GM21515 (cell line): ENCODE results near the gene TP53TG5.

Experiments used
- ATAC-seq: cut with Tn5 transposase; IDR thresholded peaks from one replicate; pipeline ENCODE4 v1.9.1; 2021; ENCODE audit not compliant: unreplicated experiment

Gene TP53TG5

DNA sequence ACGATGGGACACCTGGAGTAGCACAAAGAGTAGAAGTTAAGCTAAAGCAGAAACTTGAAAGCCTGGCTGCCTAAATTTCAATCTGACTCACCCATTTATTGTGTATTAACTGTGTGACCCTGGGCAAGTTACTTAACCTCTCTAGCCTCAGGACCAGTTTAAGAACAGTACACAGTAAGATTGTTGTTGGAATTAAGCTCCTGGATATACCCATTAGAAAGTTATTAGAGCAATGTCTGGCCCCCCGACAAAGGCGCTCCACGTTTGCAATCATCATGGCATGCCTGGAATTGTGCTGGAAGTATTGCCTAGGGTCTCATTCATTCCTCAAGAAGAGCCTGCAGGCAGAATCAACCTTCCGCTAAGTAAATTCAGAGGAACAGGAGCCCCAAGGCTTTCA lies 31.3 kb downstream of the TP53TG5 start:
- ATAC-seq: no peak

DNA sequence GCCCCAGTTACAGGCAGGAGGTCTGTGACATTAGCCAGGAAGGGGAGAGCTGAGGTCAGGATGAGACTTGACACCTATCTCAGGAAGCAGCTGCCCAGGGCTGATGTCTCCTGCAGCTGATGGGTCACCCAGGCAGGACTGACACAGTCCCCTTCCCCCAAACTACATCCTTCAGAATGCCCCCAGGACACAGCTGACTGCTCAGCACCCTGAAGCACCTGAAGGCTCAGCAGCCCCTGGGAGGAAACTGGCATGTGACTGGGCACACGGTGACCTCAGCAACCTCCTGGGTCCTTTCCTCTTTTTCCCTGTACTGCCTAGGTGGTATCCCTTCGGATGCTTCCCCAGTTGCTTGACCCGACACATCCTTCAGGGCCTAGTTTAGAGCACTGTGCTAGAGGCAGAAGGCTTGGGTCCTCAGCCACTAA lies 31.8 kb downstream of the TP53TG5 start:
- no peak for ATAC-seq

DNA sequence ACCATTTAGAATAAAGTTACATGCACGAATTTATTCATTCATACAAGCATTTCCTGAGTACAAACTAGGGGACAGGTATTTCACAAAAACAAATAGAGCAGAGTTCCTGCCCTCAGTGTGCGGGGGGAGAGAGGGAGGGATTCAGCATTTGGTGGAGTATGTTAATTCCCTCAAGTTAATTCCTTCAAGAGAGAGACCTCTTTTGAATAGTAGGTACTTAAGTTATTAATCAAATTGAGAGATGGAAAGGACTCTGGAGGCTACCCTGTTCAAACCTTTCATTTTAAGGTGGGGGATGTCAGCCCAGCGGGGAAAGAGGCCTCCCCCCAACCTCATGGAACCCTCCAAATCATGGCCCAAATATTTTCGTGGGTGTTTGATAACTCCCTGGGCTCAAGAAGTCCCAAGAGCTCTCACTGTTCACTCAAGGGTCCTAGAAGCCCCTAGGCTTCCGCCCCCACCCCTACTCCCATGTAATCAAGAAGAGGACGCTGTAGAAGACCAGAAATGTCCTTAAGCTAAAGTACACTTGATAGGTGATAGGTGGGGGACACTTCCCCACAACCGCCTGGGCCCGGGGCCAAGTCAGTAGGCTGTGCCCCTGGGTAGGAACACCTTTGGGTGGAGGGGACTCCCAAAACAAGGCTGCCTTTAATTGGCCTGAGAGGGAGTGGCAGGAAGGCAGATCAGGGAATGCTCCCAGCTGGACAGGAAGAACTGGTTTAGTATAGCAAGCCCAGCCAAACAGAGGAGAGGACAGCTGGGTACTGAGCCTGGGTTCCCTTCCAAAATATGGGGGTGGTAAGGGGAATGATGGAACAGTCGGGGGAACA lies 32.8 kb downstream of the TP53TG5 start:
- no peak for ATAC-seq

DNA sequence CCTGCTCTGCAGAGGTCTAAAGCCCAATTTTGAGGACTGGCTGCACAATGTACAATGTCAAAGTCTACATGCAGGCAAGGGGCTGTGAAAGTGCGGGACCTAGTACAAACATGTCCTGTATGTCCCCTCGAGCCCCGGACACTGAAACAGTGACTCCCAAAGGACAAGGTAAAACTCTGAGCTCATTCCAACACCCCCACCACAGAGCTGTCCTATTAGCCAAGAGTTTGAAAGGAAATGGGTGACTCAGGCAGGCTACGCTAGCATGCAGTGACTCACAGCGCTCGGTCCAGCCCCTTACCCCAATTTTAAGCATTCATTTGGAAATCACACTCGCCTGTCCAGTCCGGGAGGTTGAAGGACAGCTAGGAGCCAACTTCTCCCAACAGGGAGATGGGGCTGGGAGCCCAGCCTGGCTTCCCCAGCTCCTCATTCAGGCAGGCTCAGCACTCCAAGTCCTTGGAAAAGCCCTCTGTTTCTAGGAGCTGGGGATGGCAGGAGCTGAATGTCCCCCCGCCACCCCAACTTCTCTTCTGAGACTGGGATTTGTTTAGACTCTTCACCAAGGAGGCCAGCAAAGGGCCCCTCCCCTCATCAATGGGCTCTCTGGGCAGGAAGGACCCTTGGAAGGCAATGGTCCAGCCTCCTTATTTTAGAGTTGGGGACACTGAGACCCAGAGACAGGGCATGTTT lies 33.8 kb downstream of the TP53TG5 start:
- no peak for ATAC-seq

DNA sequence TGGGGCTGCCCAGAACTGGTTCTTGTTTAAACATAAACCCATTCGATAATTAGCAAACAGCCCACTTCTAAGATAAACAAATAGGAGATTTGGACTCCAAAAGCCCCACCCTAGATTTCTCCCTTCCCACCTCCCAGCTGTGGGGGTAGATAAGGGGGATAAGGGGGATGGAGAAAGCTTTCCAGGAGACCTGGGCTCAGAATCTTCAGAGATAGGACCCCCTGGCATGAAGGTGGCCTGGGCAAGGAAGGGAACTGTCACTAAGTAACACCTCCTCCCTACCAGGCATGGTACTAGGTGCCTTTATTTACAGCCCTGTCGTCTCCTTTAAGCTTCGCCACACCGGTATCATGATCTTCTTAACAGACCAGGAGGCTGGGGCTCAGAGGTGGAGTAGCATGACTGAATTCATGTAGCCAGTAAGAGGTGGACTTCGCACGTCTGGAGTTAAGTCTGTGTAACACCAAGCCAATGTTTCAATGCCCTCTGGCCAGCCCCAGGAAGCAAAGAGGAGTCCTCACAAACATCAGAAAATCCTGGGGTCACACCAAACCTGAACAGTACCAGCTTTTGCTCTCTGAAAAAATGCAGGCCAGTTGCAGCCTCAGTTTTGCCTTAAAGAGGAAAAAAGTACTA lies 34.5 kb downstream of the TP53TG5 start:
- ATAC-seq: no peak

DNA sequence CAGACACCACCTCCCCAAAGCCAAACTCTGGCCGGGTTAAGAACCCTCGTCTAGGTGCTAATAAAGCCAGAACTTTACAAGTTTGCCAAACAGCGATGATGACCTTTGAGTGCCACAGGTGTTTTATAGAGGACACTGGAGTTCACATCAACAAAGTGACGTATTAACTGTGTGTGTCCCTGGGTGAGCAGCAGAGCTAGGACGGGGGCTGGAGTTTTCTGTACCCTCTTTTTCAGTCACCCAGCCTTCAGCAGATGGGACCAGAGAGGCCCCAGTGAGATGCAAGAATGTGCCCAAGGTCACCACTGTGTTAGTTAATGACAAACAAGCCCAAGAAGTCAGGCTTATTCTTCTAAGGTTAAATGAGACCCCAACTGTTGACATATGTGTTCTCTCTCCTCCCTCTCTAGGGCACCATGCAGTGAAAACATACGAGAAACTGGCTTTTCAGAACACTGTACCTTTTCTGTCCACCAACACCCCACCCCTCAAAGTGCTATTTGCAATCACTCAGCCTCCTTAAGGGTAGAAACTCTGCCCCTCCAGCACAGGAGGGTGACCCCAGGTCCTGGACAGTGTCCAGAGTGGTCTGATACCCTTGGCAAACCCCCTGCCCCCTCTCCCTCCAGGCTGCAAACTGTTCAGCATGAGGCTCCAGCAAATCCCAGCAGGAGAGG lies 35.1 kb downstream of the TP53TG5 start:
- ATAC-seq: no peak

DNA sequence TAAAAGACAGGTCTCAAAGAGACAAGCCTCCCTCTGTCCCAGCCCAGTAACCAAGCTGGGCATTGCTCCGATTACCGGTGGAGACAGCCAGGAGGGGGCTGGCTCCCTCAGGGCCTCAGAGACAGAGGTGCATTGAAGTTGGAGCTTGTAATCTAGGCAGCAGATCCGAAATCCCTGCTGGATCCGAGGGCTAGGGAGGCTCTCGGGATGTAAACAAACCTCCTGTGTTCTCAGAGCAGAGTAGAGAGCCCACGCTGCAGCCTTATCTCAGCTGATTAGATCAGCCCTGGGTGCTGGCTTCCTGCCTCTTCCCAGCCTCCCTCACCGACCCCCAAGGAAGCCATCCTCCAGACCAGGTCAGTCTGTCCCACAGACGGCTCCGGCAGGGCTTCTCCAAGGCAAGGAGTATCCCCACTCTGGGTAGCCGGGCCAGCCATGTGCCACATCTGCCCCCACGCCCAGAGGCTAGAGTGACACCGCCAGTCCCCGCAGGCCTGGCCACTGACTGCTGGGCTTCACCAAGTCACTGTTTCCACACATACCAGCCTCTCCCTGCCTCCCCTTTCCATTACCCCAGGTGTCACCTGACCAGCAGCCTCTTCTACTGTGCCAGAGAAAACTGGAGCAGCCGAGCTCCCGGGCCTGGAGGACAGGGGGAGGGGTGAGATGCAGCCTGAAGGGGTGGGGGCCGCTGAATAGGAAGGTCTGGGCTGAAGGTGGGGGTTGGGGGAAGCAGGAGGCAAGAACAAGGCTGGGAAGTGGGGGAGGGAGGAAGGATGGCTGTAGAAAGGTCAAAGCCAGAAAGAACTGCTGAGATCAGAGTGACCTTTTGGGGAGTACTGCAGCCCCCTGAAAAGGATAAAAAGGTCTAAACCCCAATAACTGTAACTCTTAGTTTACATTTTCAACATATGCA lies 35.9 kb downstream of the TP53TG5 start:
- ATAC-seq: no peak

DNA sequence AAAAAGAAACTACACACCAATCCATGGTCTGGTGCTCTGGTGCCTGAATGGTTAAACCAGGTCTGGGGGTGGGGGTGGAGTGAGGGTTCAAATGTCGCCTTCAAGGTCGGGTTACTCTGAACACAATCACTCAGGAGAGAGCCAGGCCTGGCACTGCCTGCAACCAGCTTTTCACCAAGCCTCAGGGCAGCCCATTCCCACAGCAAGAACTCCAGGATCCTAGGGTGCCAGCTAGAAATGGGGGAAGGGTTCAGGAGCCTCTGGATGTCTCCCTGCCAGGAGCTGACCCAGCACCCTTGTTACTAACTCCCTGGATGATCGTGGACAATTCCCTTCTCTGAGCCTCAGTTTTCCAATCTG lies 36.6 kb downstream of the TP53TG5 start:
- no peak for ATAC-seq

DNA sequence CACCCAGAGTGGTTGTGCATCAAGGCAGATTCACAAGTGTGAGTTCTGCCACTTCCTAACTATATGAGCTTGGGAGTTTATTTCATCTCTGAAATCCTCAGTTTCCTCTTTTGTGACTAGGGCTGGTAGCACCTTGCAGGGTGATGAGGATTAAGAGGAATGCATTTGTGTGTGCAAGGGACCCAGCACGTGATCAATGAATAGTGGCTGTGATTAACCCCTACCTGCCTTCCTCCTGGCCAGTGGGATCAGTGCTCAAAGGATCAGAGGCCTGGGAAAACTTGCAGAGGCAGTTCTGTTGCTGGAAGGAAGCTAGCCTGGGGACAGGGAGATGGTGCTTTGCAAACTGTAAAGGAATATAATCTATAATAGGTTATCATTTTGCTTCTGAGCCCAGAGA lies 37.2 kb downstream of the TP53TG5 start:
- ATAC-seq: no peak

DNA sequence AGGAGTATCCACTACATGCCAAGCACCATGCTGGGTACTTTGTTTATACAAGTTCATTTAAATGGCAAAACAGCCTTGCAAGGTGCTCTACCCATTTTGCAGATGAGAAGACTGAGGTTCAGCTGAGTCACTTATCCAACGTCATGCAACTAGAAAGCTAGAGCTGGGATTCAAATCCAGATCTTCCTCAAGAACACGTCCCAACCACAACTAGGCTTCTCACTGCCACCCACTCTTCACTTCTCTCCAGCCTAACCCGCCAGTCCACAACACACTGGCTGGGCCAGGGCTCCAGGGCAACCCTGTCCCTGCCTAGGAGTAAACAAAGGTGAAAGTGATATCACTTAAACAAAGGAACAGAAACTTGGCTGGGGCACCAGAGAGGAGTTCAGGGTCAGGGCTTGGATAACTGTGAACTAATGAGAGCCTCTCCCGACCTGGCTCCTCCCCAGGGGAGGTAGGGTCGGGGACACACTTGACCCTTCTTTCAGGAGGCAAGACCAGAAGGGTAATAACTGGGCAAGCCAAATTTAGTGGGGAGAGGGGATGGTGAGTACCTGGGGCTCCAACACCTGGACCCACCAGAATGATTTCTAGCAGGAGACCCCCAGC lies 37.8 kb downstream of the TP53TG5 start:
- no peak for ATAC-seq

DNA sequence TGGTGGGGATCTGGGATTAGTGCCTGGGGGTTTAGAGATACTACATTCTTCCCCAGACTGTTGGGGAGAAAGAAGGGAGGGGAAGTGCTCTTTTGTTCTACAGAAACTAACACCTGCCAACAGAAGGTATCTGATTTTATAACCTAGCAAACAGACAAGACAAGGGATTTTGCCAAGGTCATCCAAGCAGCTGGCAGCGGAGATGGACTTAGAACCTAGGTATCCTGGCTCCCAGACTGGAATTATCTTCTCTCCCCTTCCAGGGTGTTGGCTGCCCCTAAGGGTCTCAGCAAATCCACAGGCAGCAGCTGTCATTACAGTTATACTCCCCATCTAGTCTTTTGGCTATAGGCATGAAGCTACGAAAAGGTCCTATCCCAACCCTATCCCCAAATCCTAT lies 38.3 kb downstream of the TP53TG5 start:
- no peak for ATAC-seq

DNA sequence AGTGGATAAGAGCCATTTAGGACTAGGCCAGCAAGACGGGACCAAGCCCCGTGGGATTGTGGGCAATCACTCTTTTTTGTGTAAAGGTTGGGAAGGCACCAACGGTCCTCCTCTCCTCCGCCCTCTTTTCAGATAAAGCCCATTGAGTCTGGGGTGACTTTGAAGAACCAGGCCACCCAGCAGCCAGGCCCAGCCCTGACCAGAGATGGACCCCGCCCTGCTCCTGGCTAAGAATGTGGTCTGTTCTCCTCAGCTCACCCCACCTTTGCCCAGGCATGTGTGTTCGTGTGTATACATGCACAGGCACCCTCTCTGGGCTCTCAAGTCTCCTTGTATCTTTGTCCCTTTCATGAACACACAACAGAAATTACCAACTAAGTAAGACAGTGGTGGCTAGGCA lies 39.0 kb downstream of the TP53TG5 start:
- no peak for ATAC-seq

DNA sequence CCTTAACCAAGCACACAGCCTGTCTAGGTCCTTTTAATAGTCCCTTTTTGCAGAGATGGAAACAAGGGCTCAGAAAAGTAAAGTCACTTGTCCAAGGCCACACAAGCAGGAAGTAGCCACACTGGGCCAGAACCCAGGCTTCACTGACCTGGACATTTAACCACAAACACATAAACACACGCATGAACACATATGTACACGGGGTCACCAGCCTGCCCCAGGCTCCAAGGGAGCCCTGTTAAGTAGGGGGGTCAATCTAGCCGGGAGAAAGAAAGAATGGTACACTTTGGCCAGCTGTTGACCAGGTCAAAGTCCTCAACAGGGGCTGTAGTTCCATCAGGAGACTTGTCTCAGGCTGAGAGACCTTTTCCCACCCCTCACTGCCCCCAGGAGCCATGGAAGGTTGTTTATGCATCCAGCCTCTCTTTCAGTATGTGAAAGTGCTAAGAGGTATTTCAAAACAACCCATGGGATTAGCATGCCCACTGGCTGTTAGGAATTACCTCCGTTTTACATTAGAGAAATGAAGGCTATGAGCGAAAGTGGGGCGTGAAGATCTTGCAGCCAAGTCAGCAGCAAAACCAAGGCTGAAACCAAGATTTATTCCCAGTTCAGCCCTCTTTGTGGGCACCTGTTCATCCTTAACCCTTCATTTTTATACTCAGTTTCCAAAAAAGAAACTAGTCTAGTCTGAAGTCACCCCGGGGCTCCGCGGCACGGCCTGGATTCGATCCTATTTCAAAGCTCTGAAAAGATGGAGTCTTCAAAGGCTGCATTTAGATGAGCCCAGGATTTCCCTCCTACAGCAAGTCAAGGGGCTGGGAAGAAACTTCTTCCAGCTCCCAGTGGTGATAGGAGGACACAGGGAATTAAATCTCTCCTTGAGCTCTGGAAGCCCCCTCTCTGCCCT lies 39.7 kb downstream of the TP53TG5 start:
- ATAC-seq: no peak

DNA sequence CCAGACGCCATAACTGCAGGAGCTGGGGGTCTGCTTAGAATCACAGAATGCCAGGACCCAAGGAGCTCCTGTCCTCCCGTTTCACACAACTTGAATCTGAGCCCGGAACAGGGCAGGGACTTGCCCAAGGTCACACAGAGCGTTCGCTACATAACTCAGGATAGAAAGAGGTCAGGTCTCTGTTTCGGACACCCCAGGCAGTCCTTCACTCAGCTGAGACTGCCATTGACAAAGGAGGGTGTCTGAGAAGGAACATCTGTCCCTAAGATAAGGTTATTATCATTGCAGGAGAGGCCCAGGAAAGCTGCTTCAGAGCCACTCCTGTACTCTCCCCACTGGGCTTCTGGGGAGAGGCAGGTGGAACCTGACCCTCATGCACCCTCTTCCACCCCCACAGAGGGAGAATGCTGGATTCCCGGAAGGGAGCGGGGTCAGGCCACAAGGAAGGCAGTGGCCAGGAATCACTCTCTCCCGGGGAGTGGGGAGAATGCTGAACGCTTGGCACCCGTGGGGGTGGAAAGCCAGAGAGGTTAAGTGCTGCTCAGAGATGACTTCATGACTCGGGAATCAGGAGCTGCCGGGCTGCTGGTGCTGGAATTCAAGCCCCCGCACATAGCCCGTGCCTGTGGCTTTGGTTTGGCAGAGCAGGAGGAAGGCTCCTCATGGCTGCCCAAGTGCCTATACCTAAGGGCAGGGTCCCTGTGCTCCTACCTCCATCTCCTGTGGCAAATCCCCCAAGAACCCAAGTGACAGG lies 40.6 kb downstream of the TP53TG5 start:
- no peak for ATAC-seq

DNA sequence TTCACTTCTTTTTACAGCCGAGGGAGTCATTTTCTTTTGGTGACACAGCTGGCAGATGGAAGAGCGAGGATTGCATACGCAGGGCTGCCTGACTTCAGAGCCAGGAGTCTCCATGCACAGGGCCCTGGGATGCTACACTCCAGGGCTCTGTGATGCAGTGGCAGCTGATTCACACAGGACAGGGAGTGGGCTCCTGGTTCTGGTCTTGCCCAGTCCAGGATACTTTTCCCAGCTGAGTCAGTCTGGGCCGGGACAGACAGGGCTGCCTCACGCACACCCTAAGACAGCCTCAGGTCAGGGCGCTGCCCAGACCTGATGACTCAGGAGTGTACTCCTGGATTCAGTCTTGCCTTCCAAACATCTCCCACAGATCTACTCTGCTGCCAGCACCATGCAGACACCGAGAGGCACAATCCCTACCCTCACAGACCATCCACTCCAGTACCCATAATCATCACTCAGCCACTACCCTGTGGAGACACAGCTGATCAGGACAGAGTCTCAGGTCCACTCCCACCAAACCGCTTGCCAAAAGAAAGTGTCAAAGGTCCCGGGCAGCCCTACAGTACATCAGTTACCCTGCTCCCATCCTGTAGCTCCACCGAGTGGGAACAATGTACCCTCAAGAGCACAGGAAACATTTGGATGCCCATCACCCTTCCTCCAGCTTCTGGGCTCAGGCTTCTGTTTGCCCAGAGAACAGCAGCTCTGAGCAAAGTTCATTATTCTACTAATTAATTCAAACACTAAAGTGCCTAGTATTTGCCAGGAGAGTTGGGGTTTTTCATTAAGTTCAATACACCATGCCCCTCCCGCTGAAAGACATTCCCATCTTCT lies 41.4 kb downstream of the TP53TG5 start:
- ATAC-seq: no peak

DNA sequence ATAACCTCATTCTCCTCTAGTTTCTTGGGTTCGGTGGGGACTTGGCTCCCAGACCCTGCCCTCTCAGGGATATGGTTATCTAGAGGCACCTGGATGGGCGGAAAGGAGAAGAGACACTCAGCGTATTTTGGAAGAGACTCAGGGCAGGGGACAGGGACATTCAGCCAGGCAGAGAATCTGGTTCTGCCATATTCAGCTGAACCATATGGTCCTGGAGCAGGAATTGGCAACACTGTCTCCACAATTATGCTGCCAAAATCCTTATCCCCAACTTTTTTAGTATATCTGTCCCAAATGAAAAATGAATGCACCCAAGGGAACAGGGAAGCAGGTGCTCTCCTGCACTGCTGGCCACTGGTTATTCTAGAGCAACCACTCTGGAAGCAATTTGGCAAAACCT lies 47.6 kb downstream of the TP53TG5 start:
- no peak for ATAC-seq

DNA sequence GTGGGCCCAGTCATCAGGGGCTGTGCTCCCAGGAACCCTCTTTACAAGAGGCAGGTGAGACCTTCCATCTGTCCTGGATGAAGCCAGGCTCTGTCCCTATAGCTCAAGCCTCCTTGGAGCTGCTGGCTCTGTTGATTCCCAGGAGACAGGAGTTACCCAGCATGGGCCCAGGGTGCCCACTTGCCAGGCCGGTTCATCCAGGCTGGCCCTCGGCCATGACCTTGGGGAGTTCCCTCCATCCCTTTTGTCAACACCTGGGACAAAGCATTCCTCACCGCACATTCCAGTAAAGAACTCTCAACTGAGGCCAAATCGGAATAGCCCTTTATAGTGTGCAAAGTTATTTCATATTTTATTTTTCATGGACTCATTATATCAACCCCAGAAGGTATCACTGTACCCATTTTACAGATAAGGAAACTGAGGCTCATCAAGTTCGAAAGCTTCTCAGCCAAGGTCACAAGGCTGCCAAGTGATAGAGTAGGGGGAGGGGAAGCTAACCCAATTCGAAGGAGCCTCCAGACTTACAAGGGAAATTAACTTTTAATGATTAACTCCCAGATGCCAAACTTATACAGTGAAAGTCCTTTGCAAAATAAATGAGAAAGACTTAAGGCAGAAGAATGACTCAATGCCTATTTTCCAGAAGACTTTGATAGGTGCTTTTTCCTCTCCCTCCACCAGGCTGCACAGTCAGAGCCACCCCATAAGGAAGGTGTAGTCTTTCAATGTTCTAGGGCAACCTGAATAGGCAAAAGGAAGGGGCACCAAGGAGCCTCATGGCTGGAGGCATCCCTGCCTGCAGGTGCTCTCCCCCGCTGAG lies 48.4 kb downstream of the TP53TG5 start:
- no peak for ATAC-seq
